GM21576 (cell line): ENCODE data around the gene ITCH.

Experiments used
- ATAC-seq: cut with Tn5 transposase; IDR thresholded peaks from one replicate; pipeline ENCODE4 v1.9.1; 2021; ENCODE audit warnings: mild to moderate bottlenecking, moderate library complexity; ENCODE audit not compliant: unreplicated experiment

The ITCH gene

GRCh38 chr20:34526466-34526865 lies 163.4 kb downstream of the ITCH start:
- ATAC-seq = no peak

GRCh38 chr20:34527016-34527415 lies 163.9 kb downstream of the ITCH start:
- ATAC-seq = no peak

GRCh38 chr20:34528921-34529297 lies 165.8 kb downstream of the ITCH start:
- no peak for ATAC-seq

GRCh38 chr20:34529742-34530141 lies 166.7 kb downstream of the ITCH start:
- ATAC-seq = no peak

- ATAC-seq = no peak
Measured at GRCh38 chr20:34530342-34530741, 167.3 kb downstream of the ITCH start.

- no peak for ATAC-seq
Measured at GRCh38 chr20:34531608-34532265, 168.7 kb downstream of the ITCH start.

- no peak for ATAC-seq
Measured at GRCh38 chr20:34532320-34532719, 169.2 kb downstream of the ITCH start.

GRCh38 chr20:34532756-34533155 lies 169.7 kb downstream of the ITCH start:
- no peak for ATAC-seq

- no peak for ATAC-seq
Measured at GRCh38 chr20:34534391-34535165, 171.5 kb downstream of the ITCH start.

GRCh38 chr20:34535301-34535840 lies 172.3 kb downstream of the ITCH start:
- no peak for ATAC-seq

- ATAC-seq = no peak
Measured at GRCh38 chr20:34535857-34536256, 172.8 kb downstream of the ITCH start.

GRCh38 chr20:34536798-34537394 lies 173.8 kb downstream of the ITCH start:
- no peak for ATAC-seq

- no peak for ATAC-seq
Measured at GRCh38 chr20:34537651-34538050, 174.6 kb downstream of the ITCH start.

- ATAC-seq = no peak
Measured at GRCh38 chr20:34538671-34539123, 175.6 kb downstream of the ITCH start.

GRCh38 chr20:34539756-34540155 lies 176.7 kb downstream of the ITCH start:
- ATAC-seq = no peak

GRCh38 chr20:34540596-34541263 lies 177.7 kb downstream of the ITCH start:
- no peak for ATAC-seq

- no peak for ATAC-seq
Measured at GRCh38 chr20:34541264-34541901, 178.3 kb downstream of the ITCH start.

GRCh38 chr20:34541917-34542316 lies 178.8 kb downstream of the ITCH start:
- no peak for ATAC-seq

- no peak for ATAC-seq
Measured at GRCh38 chr20:34542439-34542838, 179.4 kb downstream of the ITCH start.

- no peak for ATAC-seq
Measured at GRCh38 chr20:34543463-34544056, 180.5 kb downstream of the ITCH start.
